GM21367 (cell line): Measurements from ENCODE around the gene IMMP2L.

Experiments
- ATAC-seq: cut with Tn5 transposase; IDR thresholded peaks from one replicate; pipeline ENCODE4 v1.9.1; 2021; ENCODE audit not compliant: unreplicated experiment

Gene IMMP2L

DNA sequence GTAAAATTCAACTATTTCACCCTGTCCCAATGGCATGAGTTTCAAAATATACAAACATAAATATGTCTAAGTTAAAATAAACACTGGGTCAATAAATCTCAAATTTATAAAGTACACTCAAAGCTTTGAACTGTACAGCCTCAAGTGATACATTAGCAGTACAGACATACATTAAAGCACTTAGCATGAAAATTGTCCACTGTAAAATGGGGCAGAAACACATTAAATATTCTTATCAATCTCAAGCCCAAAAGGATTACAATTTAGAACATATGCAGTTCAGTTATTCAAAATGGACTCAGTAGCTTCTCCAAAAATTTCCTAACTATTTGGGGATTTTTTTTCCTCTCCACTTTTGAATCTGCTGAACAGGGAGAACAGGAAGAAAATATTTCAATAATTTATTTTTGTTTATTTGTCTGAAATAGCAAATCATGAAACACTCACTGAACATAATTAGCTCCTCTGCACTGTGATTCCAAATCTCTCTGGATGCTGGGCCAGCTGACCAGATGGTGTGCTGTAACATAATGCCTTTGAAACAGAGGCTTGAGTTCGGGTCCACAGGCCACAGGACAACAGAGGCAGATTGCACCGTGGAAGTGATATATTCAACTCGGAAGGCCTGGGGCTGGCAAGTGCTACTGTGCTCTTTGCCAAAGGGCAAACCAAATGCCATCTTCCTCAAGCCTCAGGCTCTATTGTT, 720.3 kb downstream of the IMMP2L start:
- no peak for ATAC-seq

DNA sequence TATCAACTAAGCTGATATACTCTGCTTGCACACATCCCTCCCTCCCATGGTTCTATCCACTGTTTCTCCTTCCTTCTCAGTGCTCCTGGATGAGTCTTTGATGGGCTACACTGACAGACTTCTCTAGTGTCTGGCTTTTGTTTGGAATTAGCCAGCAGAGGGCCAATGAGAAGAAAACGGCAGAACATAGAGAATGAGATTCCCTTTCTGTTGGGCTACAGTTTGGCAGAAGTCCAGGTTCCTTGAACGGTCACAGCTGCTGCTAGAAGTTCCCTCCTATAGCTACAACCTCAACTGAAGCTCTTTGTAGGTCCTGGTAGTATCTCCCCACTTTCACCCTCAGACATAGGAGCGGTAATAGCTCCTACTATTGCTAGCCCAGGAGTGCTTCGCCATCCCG, 722.4 kb downstream of the IMMP2L start:
- ATAC-seq = no peak

DNA sequence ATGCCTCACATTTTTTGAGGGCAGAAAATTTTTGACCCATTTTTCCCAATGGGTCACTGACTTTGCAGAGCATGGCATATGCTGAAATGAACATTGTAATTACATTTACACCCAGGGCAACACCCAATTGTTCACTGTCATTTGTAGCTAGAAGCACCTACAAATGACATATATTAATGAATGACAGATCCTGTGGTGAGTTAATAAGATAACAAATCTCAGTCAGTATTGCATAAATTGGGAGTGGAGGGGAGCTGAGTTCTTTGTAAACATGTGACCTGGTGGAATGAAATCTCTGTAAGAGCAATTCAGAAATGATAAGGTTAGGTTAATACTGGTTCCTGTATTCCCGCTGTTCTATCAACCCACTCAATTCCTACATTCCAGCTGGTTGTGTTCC, 726.4 kb downstream of the IMMP2L start:
- ATAC-seq = no peak

DNA sequence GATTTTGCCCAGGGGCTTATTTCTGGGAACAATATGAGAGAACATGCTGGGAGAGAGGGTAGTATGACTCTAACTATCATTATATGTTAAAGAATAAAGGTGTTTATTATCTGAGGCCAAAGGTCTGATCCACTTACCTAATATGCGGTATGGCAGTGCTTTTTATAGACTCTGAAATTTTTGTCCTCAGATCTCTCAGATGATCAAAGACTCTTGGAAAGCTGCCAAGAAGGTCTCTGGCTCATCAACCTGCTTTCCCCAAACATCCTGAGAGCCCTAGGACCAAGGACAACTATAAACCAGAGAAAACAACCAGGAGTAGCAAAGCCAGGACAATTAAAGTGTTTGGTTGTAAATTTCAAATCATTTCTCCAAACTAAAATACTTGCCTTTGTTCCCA, 727.1 kb downstream of the IMMP2L start:
- no peak for ATAC-seq

DNA sequence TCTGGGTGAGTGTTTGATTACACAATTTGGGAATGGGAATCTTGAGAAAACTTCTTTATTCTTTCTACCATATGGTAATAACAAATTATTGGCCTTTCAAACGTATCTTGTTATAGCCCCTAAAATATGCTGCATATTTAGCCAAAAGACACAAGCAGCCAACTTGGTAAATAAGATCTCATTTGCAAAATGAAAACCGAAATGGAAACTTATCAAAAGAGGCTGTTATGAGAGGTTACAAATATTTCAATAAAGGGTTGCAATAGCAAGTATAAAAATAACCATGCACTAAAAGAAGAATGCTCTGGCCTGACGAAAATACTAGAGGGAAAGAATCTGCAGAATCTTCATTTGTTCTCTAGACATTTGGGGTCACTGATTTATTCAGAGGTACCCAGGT, 730.9 kb downstream of the IMMP2L start:
- no peak for ATAC-seq

DNA sequence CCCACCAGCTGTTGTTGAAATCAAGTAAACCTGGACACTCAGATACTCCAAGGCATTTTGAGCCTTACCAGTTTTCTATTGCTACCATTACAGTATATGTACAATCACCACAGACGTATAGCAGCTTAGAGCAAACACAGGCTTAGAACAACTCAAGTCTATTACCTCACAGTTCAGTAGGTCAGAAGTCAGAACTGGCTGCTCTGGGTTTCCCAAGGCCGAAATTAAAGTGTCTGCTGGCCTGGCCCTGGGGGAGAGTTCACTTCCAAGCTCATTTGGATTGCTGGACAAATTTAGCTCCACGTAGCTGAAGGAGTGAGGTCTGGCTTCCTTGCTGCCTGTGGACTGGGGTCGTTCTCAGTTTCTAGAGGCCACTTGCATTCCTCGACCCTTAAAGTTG, 731.5 kb downstream of the IMMP2L start:
- ATAC-seq = no peak

DNA sequence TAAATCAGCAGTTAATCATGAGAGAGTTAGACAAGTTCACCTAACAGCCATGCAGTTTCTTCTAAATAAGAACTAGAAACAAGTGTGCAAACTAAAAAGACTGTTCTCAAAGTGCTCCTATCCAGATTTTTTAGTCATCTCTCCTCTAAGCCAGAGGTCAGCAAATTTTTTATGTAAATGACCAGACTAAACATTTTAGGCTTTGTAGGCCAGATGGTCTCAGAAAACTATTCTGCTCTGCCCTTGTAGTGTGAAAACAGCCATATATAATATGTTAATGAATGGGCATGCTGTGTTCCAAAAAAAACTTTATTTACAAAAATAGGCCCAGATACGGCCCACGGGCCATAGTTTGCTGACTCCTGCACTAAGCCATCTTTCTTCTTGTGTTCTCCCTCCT, 734.4 kb downstream of the IMMP2L start:
- ATAC-seq = no peak

DNA sequence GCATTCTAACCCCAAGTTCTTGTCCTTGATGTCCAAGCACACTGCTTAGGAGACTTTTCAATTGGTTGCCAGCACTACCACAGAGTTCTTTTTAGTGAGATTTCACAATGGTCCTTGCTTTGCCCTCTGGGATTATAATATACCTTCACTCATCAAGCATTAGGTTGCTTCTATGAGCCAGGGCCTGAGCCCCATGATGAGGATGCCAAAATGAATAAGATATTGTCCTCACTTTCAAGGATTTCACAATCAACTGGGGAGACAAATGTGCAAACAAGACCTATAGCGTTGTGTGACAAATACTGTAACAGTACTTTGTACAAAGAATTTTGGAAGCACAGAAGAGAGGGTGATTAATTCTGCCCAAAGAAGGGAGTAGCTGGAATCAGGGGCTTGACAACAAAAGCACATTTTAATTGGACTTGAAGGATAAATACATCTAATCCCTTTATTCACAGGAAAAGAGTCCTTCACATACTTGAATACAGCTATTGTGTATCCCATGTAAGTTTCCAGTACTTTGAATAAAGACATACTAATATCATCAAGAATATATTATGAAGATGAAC, 734.9 kb downstream of the IMMP2L start:
- no peak for ATAC-seq

DNA sequence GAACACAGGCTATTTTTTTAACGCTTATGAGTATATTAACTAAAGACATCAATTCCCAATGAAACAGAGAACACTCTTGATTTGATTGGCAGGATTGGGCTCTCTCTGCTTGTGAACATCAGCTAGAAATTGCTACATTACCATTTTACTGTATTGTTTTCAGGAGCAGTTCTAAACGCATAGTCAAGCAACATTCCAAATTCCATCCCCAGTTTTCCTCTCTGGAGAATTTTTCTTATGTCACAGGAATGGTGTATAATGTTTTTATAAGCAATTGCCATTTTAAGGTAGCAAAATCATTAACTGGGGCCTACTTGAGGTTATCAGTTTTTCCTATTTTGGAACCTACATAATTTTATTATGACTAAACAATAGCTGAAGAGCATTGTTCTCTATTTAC, 748.3 kb downstream of the IMMP2L start:
- no peak for ATAC-seq

DNA sequence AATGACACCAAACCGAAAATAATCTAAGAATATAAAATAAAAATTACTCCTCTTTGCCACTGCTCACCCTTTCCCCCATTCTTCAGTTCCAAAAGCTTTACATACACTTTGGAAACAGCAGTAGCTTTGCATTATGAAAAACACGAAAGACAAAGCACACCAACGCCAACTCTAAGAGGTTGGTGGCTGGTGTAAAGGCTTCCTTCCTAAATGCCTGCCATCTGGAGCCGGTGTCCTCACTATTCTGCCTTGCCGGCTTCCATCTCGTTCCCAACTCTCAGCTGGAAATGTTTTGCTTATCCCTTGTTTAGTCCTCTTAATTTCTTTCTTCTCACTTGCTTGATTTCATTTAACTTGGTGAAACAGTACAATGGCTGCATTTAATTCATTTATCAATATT, 752.5 kb downstream of the IMMP2L start:
- no peak for ATAC-seq

DNA sequence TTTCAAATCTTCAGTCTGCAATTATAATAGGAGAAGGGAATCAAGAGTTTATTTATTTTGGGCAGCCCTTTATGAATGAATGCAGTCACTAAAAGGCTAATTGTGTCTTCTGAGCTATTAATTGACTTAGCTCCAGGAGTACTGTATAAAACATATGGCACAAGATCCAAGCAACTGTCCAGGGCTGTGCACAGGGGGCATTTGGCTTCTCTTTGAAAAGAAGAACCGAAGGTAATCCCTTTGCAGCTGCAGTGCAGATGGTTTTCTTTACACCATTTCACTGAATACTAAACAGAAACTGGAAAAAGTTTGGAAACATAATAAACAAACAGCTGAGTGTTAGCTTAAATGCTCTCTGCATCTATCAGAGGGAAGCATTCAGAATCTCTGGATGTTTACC, 753.9 kb downstream of the IMMP2L start:
- no peak for ATAC-seq

DNA sequence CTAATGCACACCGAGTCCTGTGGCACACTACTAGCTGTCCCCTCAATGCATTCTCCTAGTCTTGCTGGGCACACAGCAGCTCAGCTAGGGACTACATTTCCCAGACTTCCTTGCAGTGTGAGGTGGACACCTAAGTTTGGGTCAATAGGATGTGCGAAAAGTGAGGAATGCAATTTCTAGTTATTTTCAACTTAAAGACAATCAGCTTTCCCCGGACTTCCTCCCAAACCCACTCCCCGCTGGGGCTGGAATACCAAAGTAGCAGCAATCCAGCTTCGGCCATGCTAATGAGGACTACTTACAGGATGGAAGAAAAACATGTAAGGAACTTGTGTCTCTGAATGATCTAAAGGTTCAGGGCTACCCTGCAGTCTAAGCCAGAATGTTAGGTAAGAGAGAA, 757.8 kb downstream of the IMMP2L start:
- ATAC-seq = no peak

DNA sequence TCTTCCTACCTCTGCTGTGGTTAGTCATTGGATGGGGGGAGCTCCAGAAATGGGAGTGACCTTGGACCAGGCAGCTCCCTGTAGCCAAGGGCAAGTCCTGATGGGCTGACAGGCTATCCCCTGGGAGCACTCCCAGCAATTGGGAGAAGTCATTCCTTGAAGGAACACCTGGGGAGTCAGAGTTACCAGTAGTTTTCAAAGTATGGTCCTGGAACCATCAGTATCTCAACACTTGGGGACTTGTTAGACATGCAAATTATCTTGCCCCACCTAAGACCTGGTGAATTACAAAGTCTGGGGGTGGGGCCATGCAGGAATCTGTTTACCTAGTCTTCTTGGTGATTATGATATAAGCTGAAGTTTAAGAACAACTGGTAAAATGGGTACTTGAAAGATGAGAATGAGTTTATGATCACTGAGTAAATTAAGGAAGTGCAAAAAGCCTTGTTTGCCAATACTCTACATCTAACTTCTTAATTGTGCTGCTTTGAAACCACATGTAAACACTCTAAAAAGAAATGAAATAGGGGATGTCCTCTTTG, 758.6 kb downstream of the IMMP2L start:
- ATAC-seq = no peak

DNA sequence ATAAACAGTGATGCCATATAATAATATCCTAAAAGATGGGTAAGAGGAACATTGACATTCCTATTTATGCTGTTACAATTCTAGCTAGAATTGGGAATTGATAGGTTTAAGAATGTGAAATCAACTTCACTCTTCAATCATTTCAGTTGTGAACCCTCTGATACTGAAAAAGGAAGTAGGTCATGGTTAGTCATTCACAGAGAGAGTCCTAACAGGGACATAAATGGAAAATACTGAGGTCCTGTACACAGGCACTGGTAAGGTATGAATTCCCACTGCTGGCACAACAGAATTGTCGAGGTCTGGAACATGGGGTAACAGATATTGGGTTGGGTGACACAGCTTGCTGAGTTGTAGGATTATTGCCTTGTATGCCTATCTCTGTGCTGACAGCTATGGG, 760.8 kb downstream of the IMMP2L start:
- peak; percentile 78 for ATAC-seq

DNA sequence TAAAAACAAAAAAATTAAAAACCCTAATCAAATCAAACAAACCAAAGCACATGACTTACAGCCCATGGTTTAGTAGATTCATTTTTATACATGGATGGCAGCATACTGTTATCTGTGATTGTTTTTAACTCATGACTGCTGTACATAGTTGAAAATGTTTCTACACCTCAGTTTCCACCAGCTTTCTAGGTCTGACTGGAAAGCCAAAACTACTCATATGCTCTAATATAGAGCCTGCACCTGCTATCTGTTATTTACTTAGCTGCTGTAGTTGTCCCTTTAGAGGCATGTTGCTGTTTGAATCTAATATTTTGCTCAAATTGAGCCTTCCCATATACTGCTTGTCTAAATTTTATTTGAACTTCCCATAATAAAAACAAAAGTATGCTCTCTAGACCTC, 761.3 kb downstream of the IMMP2L start:
- no peak for ATAC-seq

DNA sequence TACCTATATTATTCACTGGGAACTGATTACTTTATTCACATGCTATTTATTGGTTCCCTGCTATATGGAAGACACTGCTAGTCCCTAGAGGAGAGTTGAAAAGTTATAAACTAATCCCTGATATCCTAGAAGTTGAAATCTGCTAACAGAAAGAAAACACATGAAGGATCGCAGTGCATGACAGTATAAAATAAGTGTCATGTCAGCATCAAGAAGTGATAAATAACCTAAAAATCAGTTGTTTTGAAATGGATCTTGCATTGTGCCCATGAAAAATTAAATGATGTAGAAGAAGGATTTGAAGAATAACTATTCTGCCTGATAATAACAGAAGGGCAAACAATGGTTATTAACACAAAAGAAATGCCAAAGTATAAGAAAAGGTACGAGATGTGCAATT, 764.6 kb downstream of the IMMP2L start:
- ATAC-seq = no peak

DNA sequence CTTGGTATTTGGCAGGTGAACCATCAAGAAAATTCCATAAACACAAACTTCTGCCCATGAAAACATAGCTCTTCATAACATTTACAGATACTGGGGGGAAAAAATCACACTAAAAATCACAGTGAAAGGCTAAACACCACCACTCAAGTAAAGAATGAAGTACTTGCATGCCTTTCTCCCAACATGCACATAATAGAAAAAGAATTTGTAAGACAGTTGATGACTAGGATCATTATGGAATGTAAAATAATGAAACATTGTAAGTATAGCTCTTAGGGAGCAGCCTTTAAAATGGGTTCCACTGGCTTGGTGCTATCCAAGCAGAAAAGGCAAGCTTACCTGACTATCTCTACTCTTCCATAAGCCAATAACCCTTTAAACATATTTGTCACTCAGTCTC, 771.3 kb downstream of the IMMP2L start:
- ATAC-seq = no peak

DNA sequence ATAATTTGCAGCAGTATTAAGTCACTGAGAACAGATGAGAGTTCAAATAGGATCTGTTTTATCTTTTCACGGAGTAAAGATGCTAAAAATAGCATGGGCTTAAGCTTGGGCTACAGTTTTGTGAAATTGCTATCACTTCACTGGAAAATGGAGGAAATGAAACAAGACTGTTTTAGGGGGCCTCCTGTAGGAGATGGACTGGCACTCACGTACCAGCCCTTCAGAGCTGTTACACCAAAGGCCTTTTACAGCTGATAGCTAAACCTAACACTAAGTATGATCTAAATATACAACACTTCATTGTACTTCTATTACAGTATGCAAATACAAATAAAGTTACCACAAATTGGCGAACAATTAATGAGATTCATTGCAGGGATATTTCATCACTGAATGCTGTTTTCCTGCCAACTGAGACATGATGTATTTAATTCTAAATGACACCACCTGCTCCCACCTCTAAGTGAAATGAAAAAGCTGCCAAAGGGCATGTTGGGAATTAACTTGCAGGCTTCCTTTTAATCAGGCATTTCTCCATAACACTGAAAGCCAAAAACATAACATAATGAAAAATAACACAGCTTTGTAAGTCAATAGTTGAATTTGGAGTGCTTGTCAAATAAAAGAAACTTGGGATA, 775.8 kb downstream of the IMMP2L start:
- no peak for ATAC-seq

DNA sequence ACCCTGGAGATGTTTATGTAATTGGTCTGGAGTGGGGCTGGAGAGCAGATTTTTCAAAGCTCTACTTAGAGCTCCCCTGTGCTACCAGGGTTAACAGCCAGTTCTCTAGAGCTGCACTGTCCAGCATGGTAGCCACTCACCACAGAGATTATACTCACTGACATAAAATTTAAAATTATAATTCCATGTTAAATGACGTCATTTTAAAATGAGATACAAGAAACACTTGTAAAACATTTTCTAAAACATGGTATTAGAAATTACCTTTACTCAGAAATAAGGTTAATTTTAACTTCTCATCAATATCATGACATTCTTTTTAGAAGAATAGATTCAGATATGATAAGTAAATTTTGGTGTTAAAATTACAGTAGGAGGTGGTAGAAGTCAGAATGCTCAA, 777.5 kb downstream of the IMMP2L start:
- no peak for ATAC-seq

DNA sequence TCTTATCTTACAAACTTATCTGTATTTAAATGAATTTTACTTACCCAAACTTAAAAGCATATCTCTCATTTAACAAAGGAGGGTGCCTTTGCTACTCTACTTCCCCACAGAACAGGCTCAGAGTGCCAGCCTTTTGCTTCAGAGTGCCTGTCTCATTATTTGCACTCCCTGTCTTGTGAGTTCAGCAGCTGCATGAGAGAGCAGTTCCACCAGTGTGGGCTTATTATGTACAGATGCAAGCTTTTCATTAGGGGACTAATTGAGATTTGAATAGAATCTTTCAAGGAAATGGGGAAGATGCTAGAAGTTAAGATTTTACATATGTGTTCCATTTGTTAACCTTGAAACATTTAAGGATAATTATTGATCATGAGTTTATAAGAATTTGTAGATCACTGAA, 781.6 kb downstream of the IMMP2L start:
- no peak for ATAC-seq

DNA sequence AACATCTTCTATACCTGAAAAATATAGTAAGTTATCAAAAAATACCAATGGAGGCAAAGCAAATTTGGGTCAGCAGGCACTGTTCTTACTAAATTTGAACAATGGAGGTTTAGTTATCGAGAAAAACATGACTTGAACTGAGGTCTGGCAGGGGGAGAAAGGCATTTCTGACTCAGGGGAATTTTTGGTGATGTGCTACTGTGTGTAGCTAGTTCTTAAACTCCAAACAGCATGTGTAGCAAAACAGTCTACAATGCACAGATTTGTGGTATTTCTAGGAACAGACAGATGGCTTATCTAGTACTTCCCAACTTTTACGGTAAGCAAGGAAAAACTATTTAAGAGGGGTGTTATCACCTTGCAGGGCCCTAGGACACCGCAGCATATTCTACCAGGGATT, 783.0 kb downstream of the IMMP2L start:
- no peak for ATAC-seq

DNA sequence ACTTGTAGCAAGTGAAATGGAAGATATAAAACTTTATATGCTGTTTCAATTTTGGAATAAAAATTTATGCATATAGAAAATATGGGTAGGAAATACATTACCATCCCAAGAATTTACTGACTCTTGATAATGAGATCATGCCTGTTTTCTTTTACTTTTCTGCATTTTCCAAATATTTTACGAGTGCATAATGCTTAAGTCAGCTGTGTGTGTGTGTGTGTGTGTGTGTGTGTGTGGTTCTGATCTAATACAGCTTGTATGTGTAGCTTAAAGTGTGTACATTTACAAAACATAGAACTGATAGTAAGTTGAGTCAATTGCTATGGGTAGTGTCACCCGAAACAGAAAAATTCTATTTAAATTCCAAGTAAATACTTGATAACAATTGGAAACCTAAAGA, 787.2 kb downstream of the IMMP2L start:
- no peak for ATAC-seq
